GOT3 (cell line): ENCODE results near the gene TMEM248.
"Not testable (repeated sequence)": the region's sequence is repeated elsewhere in the genome, so short reads cannot be mapped to it uniquely, and the experiment has no call there.

Source experiments
- DNase-seq: peaks from one replicate; lab custom pipeline; 2025; ENCODE audit warnings: mixed read lengths; lab: John Stamatoyannopoulos, UW

The TMEM248 gene

GRCh38 chr7:66910789-66911188 lies 10.2 kb upstream of the TMEM248 start:
- DNase-seq = no peak

DNA sequence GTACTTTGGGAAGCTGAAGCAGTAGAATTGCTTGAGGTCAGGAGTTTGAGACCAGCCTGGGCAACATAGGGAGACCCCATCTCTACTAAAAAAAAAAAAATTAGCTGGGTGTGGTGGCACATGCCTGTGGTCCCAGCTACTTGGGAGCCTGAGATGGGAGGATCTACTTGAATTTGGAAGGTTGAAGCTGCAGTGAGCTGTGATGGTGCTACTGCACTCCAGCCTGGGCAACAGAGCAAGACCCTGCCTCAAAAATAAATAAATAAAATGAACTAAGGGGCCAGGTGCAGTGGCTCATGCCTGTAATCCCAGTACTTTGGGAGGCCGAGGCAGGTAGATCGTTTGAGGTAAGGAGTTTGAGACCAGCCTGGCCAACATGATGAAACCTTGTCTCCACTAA lies 9.8 kb upstream of the TMEM248 start:
- not testable (repeated sequence) for DNase-seq

- DNase-seq = no peak
Measured at GRCh38 chr7:66912195-66912594, 8.8 kb upstream of the TMEM248 start.

DNA sequence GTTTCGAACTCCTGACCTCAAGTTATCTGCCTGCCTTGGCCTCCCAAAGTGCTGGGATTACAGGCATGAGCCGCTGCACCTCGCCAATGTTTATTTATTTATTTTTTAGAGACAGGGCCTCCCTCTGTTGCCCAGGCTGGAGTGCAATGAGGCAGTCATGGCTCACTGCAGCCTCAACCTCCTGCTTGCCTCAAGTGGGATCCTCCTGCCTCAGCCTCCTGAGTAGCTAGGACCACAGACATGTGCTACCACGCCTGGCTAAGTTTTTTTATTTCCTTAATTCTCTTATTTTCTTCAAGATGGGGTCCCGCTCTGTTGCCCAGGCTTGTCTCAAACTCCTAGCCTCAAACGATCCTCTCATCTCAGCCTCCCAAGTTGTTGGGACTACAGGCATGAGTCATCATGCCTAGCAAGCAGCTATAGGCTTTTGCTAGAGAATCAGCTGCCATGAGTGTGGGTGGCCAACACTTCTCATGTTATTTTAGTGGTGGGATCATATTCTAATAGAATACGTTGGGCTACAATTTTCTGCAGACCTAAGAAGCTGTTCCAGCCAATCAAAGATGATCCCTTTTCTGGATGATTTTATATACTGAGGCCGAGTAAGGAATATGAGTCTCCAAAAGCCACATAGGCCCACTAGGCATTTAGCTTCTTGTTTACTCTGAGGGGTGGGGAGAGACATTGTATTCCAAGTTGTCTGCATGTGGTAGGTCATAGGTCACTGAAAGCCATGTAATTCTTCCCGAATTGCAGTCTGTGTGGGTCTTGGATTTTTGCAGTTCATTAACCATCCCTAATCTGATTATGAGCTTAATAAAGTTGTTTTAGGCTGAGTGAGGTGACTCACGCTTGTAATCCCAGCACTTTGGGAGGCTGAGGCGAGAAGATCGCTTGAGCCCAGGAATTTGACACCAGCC lies 7.6 kb upstream of the TMEM248 start:
- DNase-seq = no peak

DNA sequence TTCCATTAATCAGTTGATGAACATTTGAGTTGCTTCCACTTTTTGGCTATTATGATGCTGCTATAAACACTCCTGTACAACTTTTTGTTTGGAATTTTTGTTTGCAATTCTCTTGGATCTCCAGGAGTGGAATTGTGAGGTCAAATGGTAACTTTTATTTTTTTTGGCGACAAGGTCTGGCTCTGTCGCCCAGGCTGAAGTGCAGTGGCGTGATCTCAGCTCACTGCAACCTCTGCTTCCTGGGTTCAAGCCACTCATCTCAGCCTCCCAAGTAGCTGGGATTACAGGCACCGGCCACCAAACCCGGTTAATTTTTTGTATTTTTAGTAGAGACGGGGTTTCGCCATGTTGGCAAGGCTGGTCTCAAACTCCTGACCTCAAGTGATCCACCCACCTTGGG lies 3.1 kb upstream of the TMEM248 start:
- DNase-seq = not testable (repeated sequence)

DNA sequence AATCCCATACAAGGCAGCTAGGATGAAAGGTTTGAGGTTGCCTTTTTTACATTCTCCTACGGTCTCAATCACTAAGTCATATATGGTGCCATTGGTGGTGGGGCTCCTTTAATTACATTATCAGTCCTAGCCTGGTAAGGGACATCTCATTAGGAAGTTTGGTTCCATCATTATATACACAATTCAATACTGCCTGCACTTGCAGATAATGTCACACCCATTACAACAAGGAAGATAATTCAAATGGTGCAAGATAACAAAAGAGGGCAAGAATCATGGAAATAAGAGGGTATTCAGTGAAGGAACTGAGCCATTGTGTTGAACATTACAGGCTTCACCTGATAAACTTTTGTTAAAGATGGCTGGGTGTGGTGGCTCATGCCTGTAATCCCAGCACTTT lies 1.7 kb upstream of the TMEM248 start:
- DNase-seq = no peak

- DNase-seq = no peak
Measured at GRCh38 chr7:66919704-66920103, 1.3 kb upstream of the TMEM248 start.

DNA sequence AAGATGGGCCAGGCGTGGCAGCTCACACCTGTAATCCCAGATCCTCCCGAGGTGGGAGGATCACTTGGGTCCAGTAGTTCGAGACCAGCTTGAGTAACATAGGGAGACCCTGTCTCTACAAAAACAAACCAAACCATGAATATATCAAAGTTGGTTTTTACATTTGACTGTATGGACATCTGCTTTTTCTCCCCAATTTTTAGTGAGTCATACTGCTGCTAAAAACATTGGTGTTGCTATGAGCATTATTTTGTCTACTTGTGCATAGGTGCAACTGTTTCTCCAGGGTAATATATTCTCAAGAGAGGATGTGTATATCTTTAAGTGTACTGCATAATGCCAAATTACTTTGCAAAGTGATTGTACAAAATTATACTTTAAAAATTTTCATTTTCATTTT lies 769 bp upstream of the TMEM248 start:
- DNase-seq = no peak

GRCh38 chr7:66921396-66921917 lies 432 bp downstream of the TMEM248 start:
- no peak for DNase-seq

- DNase-seq = no peak
Measured at GRCh38 chr7:66921918-66922486, 977 bp downstream of the TMEM248 start.

DNA sequence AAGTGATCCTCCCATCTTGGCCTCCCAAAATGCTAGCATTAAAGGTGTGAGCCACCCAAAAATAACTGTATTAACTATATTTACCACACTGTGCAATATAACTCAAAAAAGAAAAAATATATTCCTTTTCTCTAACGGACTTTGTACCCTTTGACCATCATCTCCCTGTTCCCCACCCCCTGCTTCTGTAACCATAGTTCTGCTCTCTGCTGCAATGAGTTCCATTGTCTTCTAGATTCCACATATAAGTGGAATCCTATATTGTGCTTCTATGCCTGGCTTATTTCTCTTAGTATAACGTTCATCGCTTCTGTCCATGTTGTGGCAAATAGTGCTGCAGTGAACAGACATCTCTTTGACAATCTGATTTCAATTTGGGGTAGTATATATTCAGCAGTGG lies 4.2 kb downstream of the TMEM248 start:
- no peak for DNase-seq

GRCh38 chr7:66927348-66927948 lies 6.4 kb downstream of the TMEM248 start:
- DNase-seq = no peak

GRCh38 chr7:66928388-66928787 lies 7.4 kb downstream of the TMEM248 start:
- no peak for DNase-seq

- no peak for DNase-seq
Measured at GRCh38 chr7:66929165-66929564, 8.1 kb downstream of the TMEM248 start.

DNA sequence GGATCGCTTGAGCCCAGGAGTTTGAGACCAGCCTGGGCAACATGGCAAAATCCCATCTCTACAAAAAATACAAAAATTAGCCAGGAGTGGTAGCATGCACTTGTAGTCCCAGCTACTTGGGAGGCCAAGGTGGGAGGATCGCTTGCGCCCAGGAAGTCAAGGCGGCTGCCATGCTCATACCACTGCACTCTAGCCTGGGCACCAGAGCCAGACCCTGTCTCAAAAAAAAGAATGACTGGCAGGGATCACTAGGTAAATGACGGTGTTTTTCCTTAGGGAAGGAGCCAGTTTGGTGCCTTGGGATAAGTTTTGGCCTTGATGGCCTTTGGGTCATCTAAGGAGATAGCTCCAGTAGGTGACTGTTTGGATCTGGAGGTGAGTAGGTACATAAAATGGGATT lies 8.9 kb downstream of the TMEM248 start:
- no peak for DNase-seq

GRCh38 chr7:66930341-66930740 lies 9.3 kb downstream of the TMEM248 start:
- DNase-seq = no peak

DNA sequence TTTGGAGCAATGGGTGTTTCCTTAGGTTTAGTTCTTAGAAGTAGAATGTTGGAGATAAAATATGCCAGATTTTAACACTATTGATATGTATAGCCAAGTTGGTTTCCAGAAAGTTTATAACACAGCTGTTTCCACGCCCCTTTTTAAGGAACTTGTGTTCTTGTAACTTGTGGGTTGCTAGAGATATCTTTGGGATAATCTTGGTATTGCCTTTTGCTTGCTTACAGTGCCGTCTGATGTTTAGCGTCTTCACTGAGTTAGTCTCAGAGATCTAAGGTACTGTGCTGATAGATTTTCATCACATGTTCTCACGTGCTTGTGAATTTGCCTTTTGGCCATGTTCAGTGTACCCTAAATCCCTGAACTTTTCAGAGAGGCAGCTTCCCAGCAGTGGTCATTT lies 12.4 kb downstream of the TMEM248 start:
- DNase-seq = no peak

DNA sequence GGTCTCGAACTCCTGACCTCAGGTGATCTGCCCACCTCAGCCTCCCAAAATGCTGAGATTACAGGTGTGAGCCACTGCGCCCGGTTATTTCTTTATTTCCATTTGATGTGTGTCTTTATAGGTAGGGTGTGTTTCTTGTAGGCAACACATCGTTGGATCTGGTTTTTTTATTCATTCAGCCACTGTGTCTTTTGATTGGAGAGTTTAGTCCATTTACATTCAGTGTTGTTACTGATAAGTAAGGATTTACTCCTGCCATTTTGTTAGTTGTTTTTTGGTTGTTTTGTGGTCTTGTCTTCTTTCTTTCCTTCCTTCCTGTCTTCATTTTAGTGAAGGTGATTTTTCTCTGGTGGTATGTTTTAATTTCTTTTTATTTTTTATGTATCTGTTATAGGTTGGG lies 16.9 kb downstream of the TMEM248 start:
- no peak for DNase-seq

- DNase-seq = no peak
Measured at GRCh38 chr7:66939325-66939724, 18.3 kb downstream of the TMEM248 start.

GRCh38 chr7:66946545-66946944 lies 25.5 kb downstream of the TMEM248 start:
- DNase-seq = no peak

DNA sequence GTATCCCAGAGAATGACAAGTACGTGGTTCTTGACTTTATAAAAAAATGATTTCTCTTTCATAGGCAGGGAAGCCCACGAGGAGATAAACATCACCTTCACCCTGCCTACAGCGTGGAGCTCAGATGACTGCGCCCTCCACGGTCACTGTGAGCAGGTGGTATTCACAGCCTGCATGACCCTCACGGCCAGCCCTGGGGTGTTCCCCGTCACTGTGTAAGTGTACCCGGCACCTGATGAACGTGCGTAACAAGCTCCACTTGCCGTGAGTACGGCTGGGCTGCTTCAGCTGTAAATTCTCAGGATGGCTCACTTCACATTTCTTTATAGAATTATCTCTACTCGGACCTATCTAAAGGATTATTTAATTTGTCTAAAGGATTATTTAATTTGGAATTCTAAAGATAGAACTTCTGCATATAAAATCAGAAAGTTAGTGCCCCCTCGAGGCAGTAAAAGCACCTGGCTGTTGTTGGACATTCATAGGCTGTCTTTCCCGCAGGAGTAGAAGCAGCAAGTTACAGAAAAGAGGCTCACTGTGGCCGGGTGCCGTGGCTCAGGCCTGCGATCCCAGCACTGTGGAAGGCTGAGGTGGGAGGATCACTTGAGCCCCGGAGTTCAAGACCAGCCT lies 27.6 kb downstream of the TMEM248 start:
- DNase-seq = no peak

GRCh38 chr7:66950311-66950710 lies 29.3 kb downstream of the TMEM248 start:
- DNase-seq = no peak
